ENCODE data around the gene GBGT1. TPM values are rescaled to one million over a fixed set of nuclear protein-coding genes. Genes with fewer than 3 reads are reported as not detected.

GBGT1 gene
- total and polyA plus RNA-seq, 9 of the 15 experiments (the other 6 are each of a cell fraction or from before 2014, with no cell fraction given) = 0.55 to 25.8 (median 13.7) TPM

- no peak for TF ChIP-seq CHD7 (IDR thresholded peaks at IDR 0.05; ENCODE audit: low read depth, low read length)
- no peak for TF ChIP-seq ILK (tag; IDR thresholded peaks at IDR 0.05; ENCODE audit: borderline replicate concordance, low read depth)
- TF ChIP-seq ZNF445 (CRISPR knock-in tag; IDR thresholded peaks at IDR 0.05; ENCODE audit: low read depth) = no peak
- TF ChIP-seq NCOR1 (IDR thresholded peaks at IDR 0.05) = peak; percentile 16; the same call in 1 of the 2 replicates
- no peak for TF ChIP-seq MEF2D (tag; conservative IDR thresholded peaks at IDR 0.05; ENCODE audit: low read depth)
- no peak for TF ChIP-seq GTF3C2 (IDR thresholded peaks at IDR 0.05; ENCODE audit: borderline replicate concordance, extremely low read depth, insufficient read length)
- TF ChIP-seq ZNF668 (CRISPR knock-in tag; IDR thresholded peaks at IDR 0.05) = no peak
- TF ChIP-seq RBM17 (IDR thresholded peaks at IDR 0.05; ENCODE audit: borderline replicate concordance, low read depth, low read length) = no peak
- no peak for TF ChIP-seq BCL6 (CRISPR knock-in tag; IDR thresholded peaks at IDR 0.05)
- no peak for TF ChIP-seq DEAF1 (CRISPR knock-in tag; IDR thresholded peaks at IDR 0.05)
These were observed 2.8 kb downstream of the GBGT1 start (continued) for GRCh38 chr9:133160742-133161546.

All from K562 (cell line).